ENCODE results near the gene GOLGA1.
"Not testable (repeated sequence)": the region's sequence is repeated elsewhere in the genome, so short reads cannot be mapped to it uniquely, and the experiment has no call there.

The GOLGA1 gene

DNA sequence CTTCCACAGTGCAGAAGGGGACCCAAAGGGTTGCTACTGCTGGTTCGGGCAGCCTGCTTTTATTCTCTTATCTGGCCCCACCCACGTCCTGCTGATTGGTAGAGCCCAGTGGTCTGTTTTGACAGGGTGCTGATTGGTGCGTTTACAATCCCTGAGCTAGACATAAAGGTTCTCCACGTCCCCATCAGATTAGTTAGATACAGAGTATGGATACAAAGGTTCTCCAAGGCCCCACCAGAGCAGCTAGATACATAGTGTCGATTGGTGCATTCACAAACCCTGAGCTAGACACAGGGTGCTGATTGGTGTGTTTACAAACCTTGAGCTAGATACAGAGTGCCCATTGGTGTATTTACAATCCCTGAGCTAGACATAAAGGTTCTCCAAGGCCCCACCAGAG is 102.8 kb downstream of the GOLGA1 start:
- not testable (repeated sequence) for DNase-seq (ENCODE audit: low spot score)

DNA sequence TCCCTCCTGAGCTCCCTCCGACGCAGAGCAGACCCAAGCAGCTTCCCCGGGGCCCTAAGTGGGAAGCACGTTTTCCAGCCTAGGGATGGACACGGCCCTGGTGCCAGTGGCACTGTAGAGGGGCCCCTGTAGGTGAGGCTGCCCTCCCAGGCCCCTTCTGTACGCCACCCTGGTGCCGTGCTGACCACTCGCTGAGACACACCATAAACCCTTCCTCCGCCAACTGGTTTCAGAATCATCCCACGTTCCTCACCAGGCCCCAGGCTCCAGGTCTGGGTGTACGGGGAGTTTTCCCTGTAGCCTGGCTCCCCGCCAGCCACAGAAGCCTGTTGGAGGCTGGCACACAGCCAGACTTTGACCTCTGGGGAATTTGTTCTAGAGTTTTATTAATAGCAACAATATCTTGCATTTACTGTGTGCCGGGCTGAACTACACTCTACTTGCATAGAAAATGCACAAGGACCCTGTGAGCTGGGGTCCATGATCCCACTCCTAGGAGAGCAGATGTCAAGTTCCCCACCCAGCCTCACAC is 105.8 kb downstream of the GOLGA1 start:
- DNase-seq (ENCODE audit: low spot score), result peak; percentile 70

GRCh38 chr9:124834591-124834990 is 106.3 kb downstream of the GOLGA1 start:
- DNase-seq (ENCODE audit: low spot score), result no peak

DNA sequence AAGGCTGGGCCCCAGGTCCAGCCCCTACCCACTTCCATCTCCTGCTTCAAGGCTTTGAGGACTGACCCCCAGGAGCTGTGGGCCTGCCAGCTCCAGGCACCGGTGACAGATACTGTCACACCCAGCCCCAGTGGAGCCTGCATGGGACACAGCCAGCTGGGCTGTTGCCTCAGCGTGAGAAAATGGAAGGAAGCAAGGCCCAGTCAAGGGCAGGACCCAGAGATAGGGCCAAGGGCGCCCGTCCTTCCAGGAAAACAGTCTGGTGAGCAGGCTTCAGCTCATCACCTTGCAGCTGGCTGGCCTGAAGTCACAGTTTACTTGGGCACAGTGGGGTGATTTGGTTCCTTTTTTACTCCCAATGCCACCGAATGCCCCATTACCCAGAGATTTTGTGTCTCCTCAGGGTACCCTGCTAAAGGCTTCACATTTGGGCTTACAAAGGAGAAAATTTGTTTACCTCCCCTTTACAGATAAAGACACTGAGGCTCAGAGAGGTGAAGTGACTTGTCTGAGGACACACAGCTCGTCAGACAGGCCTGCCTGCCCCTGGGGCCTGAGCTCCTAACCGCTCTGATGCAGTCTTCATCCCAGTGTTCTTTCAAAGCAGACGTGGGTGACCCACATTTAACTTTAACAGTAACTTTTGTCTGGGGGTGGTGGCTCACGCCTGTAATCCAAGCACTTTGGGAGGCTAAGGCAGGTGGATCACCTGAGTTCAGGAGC is 109.1 kb downstream of the GOLGA1 start:
- DNase-seq (ENCODE audit: low spot score), result no peak

DNA sequence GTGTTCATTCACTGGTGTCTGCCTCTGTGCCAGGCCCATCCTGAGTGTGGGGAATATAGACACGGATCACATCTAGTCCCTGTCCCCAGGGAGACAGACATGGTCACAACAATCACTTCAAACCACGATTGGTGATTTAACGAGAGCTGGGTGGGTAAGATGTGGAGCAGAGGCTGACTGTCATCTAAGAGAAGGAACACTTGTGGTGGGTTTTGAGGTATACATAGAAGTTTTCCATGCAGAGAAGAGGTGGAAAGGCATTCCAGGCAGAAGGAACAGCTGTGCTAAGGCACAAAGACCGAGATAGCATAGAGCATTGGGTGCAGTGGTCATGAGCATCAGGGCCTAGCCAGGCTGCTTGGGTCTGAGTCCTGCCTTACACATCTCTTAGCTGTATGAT is 110.3 kb downstream of the GOLGA1 start:
- DNase-seq (ENCODE audit: low spot score), result no peak

DNA sequence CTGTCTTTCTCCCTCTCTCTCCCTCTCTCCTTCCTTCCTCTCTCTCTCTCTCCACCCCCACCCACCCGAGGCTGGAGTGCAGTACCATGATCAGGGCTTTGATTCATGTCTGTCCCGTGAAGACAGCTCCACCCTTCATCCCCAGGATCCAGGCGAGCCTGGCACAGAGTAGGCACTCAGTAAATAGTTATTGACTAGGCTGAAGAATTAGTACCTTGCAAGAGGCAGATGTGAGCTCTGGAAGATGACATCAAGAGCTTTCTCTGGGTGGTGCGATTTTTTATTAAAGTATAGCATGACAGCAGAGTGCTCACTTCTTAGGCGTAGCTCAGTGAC is 111.6 kb downstream of the GOLGA1 start:
- no peak for DNase-seq (ENCODE audit: low spot score)

GRCh38 chr9:124828489-124829333 is 112.2 kb downstream of the GOLGA1 start:
- no peak for DNase-seq (ENCODE audit: low spot score)
